Iris pigment epithelial cell (primary cell): ENCODE measurements around the gene LGR4.
"Not testable (repeated sequence)": the region's sequence is repeated elsewhere in the genome, so short reads cannot be mapped to it uniquely, and the experiment has no call there.

Experiments
- DNase-seq: peaks from one replicate; pipeline ENCODE4 v3.0.0-alpha.2; 2011; ENCODE audit warnings: low read depth

LGR4 gene

GRCh38 chr11:27347359-27348339, 124.9 kb downstream of the LGR4 start:
- DNase-seq, result no peak

- DNase-seq, result no peak
Measured at GRCh38 chr11:27339941-27340340, 132.6 kb downstream of the LGR4 start.

GRCh38 chr11:27334764-27335163, 137.8 kb downstream of the LGR4 start:
- not testable (repeated sequence) for DNase-seq

- DNase-seq, result peak; percentile 73
Measured at GRCh38 chr11:27331981-27332380, 140.6 kb downstream of the LGR4 start.

GRCh38 chr11:27330633-27331270, 141.8 kb downstream of the LGR4 start:
- no peak for DNase-seq

- peak; percentile 57 for DNase-seq
Measured at GRCh38 chr11:27329867-27330632, 142.5 kb downstream of the LGR4 start.

- DNase-seq, result peak; percentile 30
Measured at GRCh38 chr11:27328614-27329013, 144.0 kb downstream of the LGR4 start.

GRCh38 chr11:27327064-27327463, 145.5 kb downstream of the LGR4 start:
- DNase-seq, result not testable (repeated sequence)

- not testable (repeated sequence) for DNase-seq
Measured at GRCh38 chr11:27322196-27322595, 150.4 kb downstream of the LGR4 start.

GRCh38 chr11:27321340-27321739, 151.2 kb downstream of the LGR4 start:
- DNase-seq, result not testable (repeated sequence)

GRCh38 chr11:27319072-27319471, 153.5 kb downstream of the LGR4 start:
- DNase-seq, result peak; percentile 65

- DNase-seq, result peak; percentile 79
Measured at GRCh38 chr11:27317751-27318150, 154.8 kb downstream of the LGR4 start.
